SK-N-SH (cell line): ENCODE measurements around the gene EPO. TPM values are rescaled to one million over a fixed set of nuclear protein-coding genes. Genes with fewer than 3 reads are reported as not detected.

ENCODE experiments used
- CTCF ChIA-PET: fragments of 300-600, 350-600 bp; formaldehyde crosslinking; extraction: SDS; loops from one replicate; lab custom pipeline; 2021; lab: Yijun Ruan, JAX
- POLR2A ChIA-PET: fragments of 350-600 bp; sonication (Branson Sonifier 250); formaldehyde crosslinking; extraction: SDS; loops from one replicate; lab custom pipeline; 2020; ENCODE audit warnings: antibody characterized with exemption, inconsistent platforms; lab: Yijun Ruan, JAX
- DNase-seq: peaks from one replicate; pipeline ENCODE4 v3.0.0; 2012
- H2AFZ ChIP-seq: fragments of 200-600 bp; sonication (generic); 2 replicates; pipeline ENCODE4 v1.8.1; 2016; ENCODE audit warnings: antibody characterized with exemption, mild to moderate bottlenecking, low read depth
- H3F3A ChIP-seq: fragments of 200-600 bp; sonication (generic); replicated peaks from 2 replicates; pipeline ENCODE3; 2016; ENCODE audit warnings: antibody characterized with exemption, mild to moderate bottlenecking; ENCODE audit not compliant: insufficient read depth
- H3K27ac ChIP-seq, 2 experiments: fragments of 200-500 bp in 1 of 2; fragments of 200-600 bp in 1 of 2; sonication (Bioruptor generic) in 1 of 2; sonication (generic), shearing (Covaris generic) in 1 of 2; 2 replicates each; pipeline versions ENCODE4 v1.5.1 to v1.6.1; 2014 to 2016; ENCODE audit warnings: low read depth in 2 of 2, inconsistent platforms in 1 of 2, low read length in 1 of 2, mild to moderate bottlenecking in 1 of 2, mixed read lengths in 1 of 2
- H3K27me3 ChIP-seq: fragments of 200-600 bp; sonication (generic), shearing (Covaris generic); 2 replicates; pipeline ENCODE4 v1.6.1; 2016; ENCODE audit warnings: mixed run types; ENCODE audit not compliant: insufficient read depth
- H3K36me3 ChIP-seq, 2 experiments: fragments of 200-500 bp in 1 of 2; fragments of 200-600 bp in 1 of 2; sonication (Bioruptor generic) in 1 of 2; sonication (generic) in 1 of 2; replicated peaks in 1 of 2; 2 replicates each; pipeline versions ENCODE3 to v1.5.1; 2014 to 2016; ENCODE audit warnings: low read length in 1 of 2, mild to moderate bottlenecking in 1 of 2; ENCODE audit not compliant: insufficient read depth in 2 of 2, control insufficient read depth in 1 of 2
- H3K4me1 ChIP-seq, 2 experiments: fragments of 200-500 bp in 1 of 2; fragments of 200-600 bp in 1 of 2; sonication (Bioruptor generic) in 1 of 2; sonication (generic), shearing (Covaris generic) in 1 of 2; 2 replicates each; pipeline versions ENCODE4 v1.5.1 to v1.6.1; 2014 to 2016; ENCODE audit warnings: low read depth in 1 of 2, low read length in 1 of 2, mixed run types in 1 of 2; ENCODE audit not compliant: insufficient read depth in 2 of 2, control insufficient read depth in 1 of 2
- H3K4me2 ChIP-seq: fragments of 200-600 bp; sonication (generic), shearing (Covaris generic); 2 replicates; pipeline ENCODE4 v1.6.1; 2017; ENCODE audit warnings: mixed run types
- H3K4me3 ChIP-seq, 2 experiments: fragments of 200-500 bp in 1 of 2; fragments of 200-600 bp in 1 of 2; sonication (Bioruptor generic) in 1 of 2; sonication (generic), shearing (Covaris generic) in 1 of 2; 2 replicates each; pipeline versions ENCODE4 v1.5.1 to v1.8.1; 2014 to 2016; ENCODE audit warnings: low read depth in 2 of 2, inconsistent platforms in 1 of 2, low read length in 1 of 2, mild to moderate bottlenecking in 1 of 2, mixed read lengths in 1 of 2, moderate library complexity in 1 of 2
- H3K79me2 ChIP-seq: fragments of 200-600 bp; sonication (generic); 2 replicates; pipeline ENCODE4 v1.8.1; 2017; ENCODE audit warnings: mild to moderate bottlenecking; ENCODE audit not compliant: insufficient read depth
- H3K9ac ChIP-seq: fragments of 200-600 bp; sonication (generic); 2 replicates; pipeline ENCODE4 v1.6.1; 2017; ENCODE audit warnings: mixed run types
- H3K9me2 ChIP-seq: fragments of 200-600 bp; sonication (generic); 2 replicates; pipeline ENCODE4 v1.6.1; 2017; ENCODE audit warnings: mixed run types
- H3K9me3 ChIP-seq: fragments of 200-600 bp; sonication (generic); 2 replicates; pipeline ENCODE4 v1.6.1; 2017; ENCODE audit warnings: mixed run types, mild to moderate bottlenecking, moderate library complexity
- H4K20me1 ChIP-seq: fragments of 200-600 bp; sonication (generic); 2 replicates; pipeline ENCODE4 v1.6.1; 2017; ENCODE audit warnings: mild to moderate bottlenecking, mixed run types; ENCODE audit not compliant: insufficient read depth
- GATA2 ChIP-seq: sonication (generic); formaldehyde crosslinking; IDR thresholded peaks from 2 replicates; pipeline ENCODE4 v1.5.0; 2020; ENCODE audit warnings: mild to moderate bottlenecking, missing genetic modification reagents
- REST ChIP-seq: IDR thresholded peaks from 2 replicates; pipeline ENCODE4 v1.6.1; 2012; ENCODE audit warnings: mild to moderate bottlenecking, low read depth, low read length, moderate library complexity
- TAF1 ChIP-seq: IDR thresholded peaks from 2 replicates; pipeline ENCODE4 v1.6.1; 2012; ENCODE audit warnings: low read depth, mild to moderate bottlenecking, low read length, moderate library complexity, borderline replicate concordance
- USF1 ChIP-seq: IDR thresholded peaks from 2 replicates; pipeline ENCODE4 v1.4.0; 2012; ENCODE audit warnings: low read depth, borderline replicate concordance
- YY1 ChIP-seq: IDR thresholded peaks from 2 replicates; pipeline ENCODE4 v1.4.0; 2012; ENCODE audit warnings: low read depth, mild to moderate bottlenecking
- WGBS: methylation state at CpG from one replicate; pipeline ENCODE4 v1.1.6; 2017; ENCODE audit warnings: low lambda C conversion rate; 5-methylcytosine and 5-hydroxymethylcytosine counted together
- polyA plus RNA-seq, 3 experiments: library from polyadenylated mRNA; depleted of rRNA; stranded (reverse); fragments of >200 nt; gene quantifications; 2 replicates each; pipeline ENCODE4 v1.2.3, GENCODE V29; 2012
- TF ChIP-seq, protein P1 (sequence below): IDR thresholded peaks from 2 replicates; pipeline ENCODE4 v1.4.0; 2012; ENCODE audit warnings: low read depth

Gene EPO
- polyA plus RNA-seq, 1 of the 3 experiments (the other 2 are of a cell fraction), result not detected

GRCh38 chr7:100694098-100694745 lies 26.0 kb upstream of the EPO start, which contains the start of gene GIGYF1:
GIGYF1 (minus strand) TSS chr7:100694250; CDS start chr7:100688238, 6,012 bp downstream.
- H3K36me3 ChIP-seq, result peaks cover 3% of the 10 kb centered on the region in 2 experiments
- H3K79me2 ChIP-seq, result peaks cover 44% of the 10 kb centered on the region
- peak within 1 kb of the TSS; percentile 99 for H3K4me2 ChIP-seq
- peak; percentile 100 for DNase-seq
- H3K4me3 ChIP-seq, result peak within 1 kb of the TSS; percentile 66 to 87
- CTCF ChIA-PET, result interaction anchor here (1.3 to 11.0 kb wide), 11 partner anchors 9 to 211 kb away, joined by 5 to 227 read pairs (median 25); partner anchors contain the start of genes FBXO24, LRCH4, MOSPD3 and NYAP1
- peaks cover 2% of the 10 kb centered on the region; the same call in 1 of the 2 replicates for H3K27me3 ChIP-seq
- peak within 1 kb of the TSS; percentile 92 for H3K9ac ChIP-seq
- peaks cover 18 to 23% of the 10 kb centered on the region in 2 experiments for H3K4me1 ChIP-seq
- peak within 1 kb of the TSS; percentile 32 to 60; a peak in 3 of 4 replicates for H3K27ac ChIP-seq
- peak within 1 kb of the TSS; percentile 87 for H2AFZ ChIP-seq
- H3K9me3 ChIP-seq, result no peaks in the 10 kb centered on the region
- peaks cover 29% of the 10 kb centered on the region for H3F3A ChIP-seq
- H3K9me2 ChIP-seq, result no peaks in the 10 kb centered on the region
- peaks cover 42% of the 10 kb centered on the region for H4K20me1 ChIP-seq
- POLR2A ChIA-PET, result interaction anchor here (0.6 to 2.9 kb wide), 6 partner anchors 11 to 82 kb away, joined by 3 to 14 read pairs (median 6); partner anchors contain the start of genes MOSPD3 and POP7
- TF ChIP-seq REST, result 0 out of 2 replicates have a peak, but pooled peaks have one; percentile 21
- peak; percentile 51; the same call in 1 of the 2 replicates for TF ChIP-seq TAF1
- peak; percentile 80 for TF ChIP-seq YY1
- no peak for TF ChIP-seq GATA2 (CRISPR knock-in tag)
- TF ChIP-seq, protein P1, sequence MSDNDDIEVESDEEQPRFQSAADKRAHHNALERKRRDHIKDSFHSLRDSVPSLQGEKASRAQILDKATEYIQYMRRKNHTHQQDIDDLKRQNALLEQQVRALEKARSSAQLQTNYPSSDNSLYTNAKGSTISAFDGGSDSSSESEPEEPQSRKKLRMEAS, result peak; percentile 88
- TF ChIP-seq USF1, result peak; percentile 93
- TF ChIP-seq, all 33 proteins: peak for 5
- 3% methylated on average over 25 of the region's 102 CpGs for WGBS

DNA sequence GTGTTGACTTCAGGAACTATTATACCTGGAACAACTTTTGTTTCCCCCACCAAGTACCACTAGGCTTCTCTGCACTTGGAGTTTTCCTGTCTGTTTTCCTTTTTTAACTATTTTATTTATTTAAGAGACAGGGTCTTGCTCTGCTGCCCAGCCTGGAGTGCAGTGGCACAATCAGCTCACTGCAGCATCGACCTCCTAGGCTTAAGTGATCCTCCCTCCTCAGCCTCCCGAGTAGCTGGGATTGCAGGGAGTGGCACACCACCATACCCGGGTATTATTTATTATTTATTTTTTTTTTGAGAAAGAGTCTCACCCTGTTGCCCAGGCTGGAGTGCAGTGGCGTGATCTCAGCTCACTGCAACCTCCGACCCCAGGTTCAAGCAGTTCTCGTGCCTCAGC lies 24.1 kb upstream of the EPO start:
- ChIA-PET POLR2A (interaction anchor here (0.9 kb wide), 1 partner anchor 10 kb away, joined by 5 read pairs; the partner anchor contains the start of gene POP7), CTCF (interaction anchor here (2.2 to 11.0 kb wide), 5 partner anchors 8 to 156 kb away, joined by 7 to 227 read pairs (median 108); partner anchors contain the start of genes POP7 and SLC12A9)
- Histone ChIP-seq H3K79me2 (peaks cover 25% of the 10 kb centered on the region), H2AFZ (no peak overlapping the region), H3K27me3 (peaks cover 11% of the 10 kb centered on the region; the same call in 1 of the 2 replicates), H3K9me2 (no peaks in the 10 kb centered on the region), H3K9ac (no peak overlapping the region), H4K20me1 (peaks cover 23% of the 10 kb centered on the region), H3K36me3 (peaks cover 0 to under 1% of the 10 kb centered on the region in 2 experiments), H3K4me3 (no peak overlapping the region), H3K4me1 (peaks cover 18% of the 10 kb centered on the region in 2 experiments), H3K27ac (no peak overlapping the region)
- WGBS, result 59% methylated on average over 6 of the region's 6 CpGs
- DNase-seq, result no peak
- TF ChIP-seq, protein P1, result no peak
- TF ChIP-seq, all 33 proteins: peak for 0
- H3K4me2 ChIP-seq, result no peak overlapping the region
- no peaks in the 10 kb centered on the region for H3K9me3 ChIP-seq
- H3F3A ChIP-seq, result peaks cover 29% of the 10 kb centered on the region
